Hepatocyte (in vitro differentiated cells): Measurements from ENCODE around the gene TRPM5. TPM values are rescaled to one million over a fixed set of nuclear protein-coding genes. Genes with fewer than 3 reads are reported as not detected.

Source experiments
- DNase-seq: peaks from one replicate; pipeline ENCODE4 v3.0.0-alpha.2; 2016; ENCODE audit warnings: low spot score
- H2AFZ ChIP-seq: fragments of 200-600 bp; sonication (generic); 2 replicates; pipeline ENCODE4 v1.6.0; 2016; ENCODE audit warnings: antibody characterized with exemption, mild to moderate bottlenecking
- H3K27ac ChIP-seq: fragments of 200-600 bp; sonication (generic); 2 replicates; pipeline ENCODE4 v1.5.1; 2016; ENCODE audit warnings: mild to moderate bottlenecking
- H3K27me3 ChIP-seq: fragments of 200-600 bp; sonication (generic); 2 replicates; pipeline ENCODE4 v1.6.1; 2016
- H3K36me3 ChIP-seq: fragments of 200-600 bp; sonication (generic); replicated peaks from 2 replicates; pipeline ENCODE4 v1.5.1; 2016; ENCODE audit warnings: low read depth; ENCODE audit not compliant: insufficient read depth
- H3K4me1 ChIP-seq: fragments of 200-600 bp; sonication (generic); 2 replicates; pipeline ENCODE4 v1.5.1; 2016; ENCODE audit warnings: mild to moderate bottlenecking, moderate library complexity; ENCODE audit not compliant: insufficient read depth
- H3K4me2 ChIP-seq: fragments of 200-600 bp; sonication (generic); 2 replicates; pipeline ENCODE4 v1.6.0; 2016
- H3K4me3 ChIP-seq: fragments of 200-600 bp; sonication (generic); 2 replicates; pipeline ENCODE4 v1.5.1; 2016; ENCODE audit warnings: mild to moderate bottlenecking
- H3K79me2 ChIP-seq: fragments of 200-600 bp; sonication (generic); 2 replicates; pipeline ENCODE4 v1.6.0; 2017; ENCODE audit warnings: mild to moderate bottlenecking
- H3K9me2 ChIP-seq: fragments of 200-600 bp; sonication (generic); replicated peaks from 2 replicates; pipeline ENCODE4 v1.6.0; 2017; ENCODE audit warnings: mild to moderate bottlenecking; ENCODE audit not compliant: insufficient read depth
- H3K9me3 ChIP-seq: fragments of 200-600 bp; sonication (generic); 2 replicates; pipeline ENCODE4 v1.5.1; 2016; ENCODE audit warnings: low read depth, mild to moderate bottlenecking
- H4K20me1 ChIP-seq: fragments of 200-600 bp; sonication (generic); 2 replicates; pipeline ENCODE4 v1.6.0; 2016; ENCODE audit warnings: mild to moderate bottlenecking; ENCODE audit not compliant: insufficient read depth, poor library complexity, severe bottlenecking
- CTCF ChIP-seq: fragments of 200-600 bp; sonication (generic); IDR thresholded peaks from 2 replicates; pipeline ENCODE4 v1.5.1; 2016; ENCODE audit warnings: antibody characterized with exemption, mild to moderate bottlenecking; ENCODE audit not compliant: poor library complexity
- EZH2 ChIP-seq: fragments of 200-600 bp; sonication (generic); IDR thresholded peaks from 2 replicates; pipeline ENCODE4 v1.6.1; 2016; ENCODE audit warnings: antibody characterized with exemption, mild to moderate bottlenecking, borderline replicate concordance
- EZH2phosphoT487 ChIP-seq: fragments of 200-600 bp; sonication (generic); IDR thresholded peaks from one replicate; pipeline ENCODE4 v1.6.1; 2018; ENCODE audit warnings: antibody characterized with exemption, mild to moderate bottlenecking, low read depth, moderate library complexity; ENCODE audit not compliant: unreplicated experiment, severe bottlenecking
- WGBS: methylation state at CpG from one replicate; pipeline ENCODE4 v1.1.6; 2016; ENCODE audit warnings: low lambda C conversion rate; ENCODE audit errors: missing lambda C conversion rate; 5-methylcytosine and 5-hydroxymethylcytosine counted together
- polyA plus RNA-seq: library from polyadenylated mRNA; unstranded; fragments of >200 nt; fragmentation: Nextera tagmentation; extraction: Ambion mirVana; gene quantifications from 2 replicates; pipeline ENCODE4 v1.2.1, GENCODE V29; 2016
- total RNA-seq: library from RNA; depleted of rRNA; stranded (reverse); fragments of >200 nt; gene quantifications from 2 replicates; pipeline ENCODE4 v1.2.3, GENCODE V29; 2014

TRPM5 gene
- total and polyA plus RNA-seq, 2 experiments from 2014 or later, result 0.07 to 0.13 TPM

GRCh38 chr11:2449548-2450320, 5.4 kb upstream of the TRPM5 start:
- Histone ChIP-seq H2AFZ (no peak overlapping the region), H3K27ac (no peak overlapping the region), H3K79me2 (no peaks in the 10 kb centered on the region), H3K9me3 (no peaks in the 10 kb centered on the region), H3K36me3 (no peaks in the 10 kb centered on the region), H3K4me3 (no peak overlapping the region), H3K4me1 (no peaks in the 10 kb centered on the region), H3K9me2 (no peaks in the 10 kb centered on the region), H4K20me1 (no peaks in the 10 kb centered on the region), H3K27me3 (peaks cover 23% of the 10 kb centered on the region), H3K4me2 (no peak overlapping the region)
- DNase-seq, result no peak
- whole genome bisulfite sequencing, result 82% methylated on average over 26 of the region's 26 CpGs
- TF ChIP-seq CTCF, result no peak
- TF ChIP-seq EZH2phosphoT487, result no peak
- TF ChIP-seq EZH2, result no peak

GRCh38 chr11:2448661-2449547, 4.6 kb upstream of the TRPM5 start:
- TF ChIP-seq EZH2 (no peak), CTCF (no peak), EZH2phosphoT487 (no peak)
- Histone ChIP-seq H3K27me3 (peaks cover 27% of the 10 kb centered on the region), H3K4me1 (no peaks in the 10 kb centered on the region), H3K9me3 (no peaks in the 10 kb centered on the region), H3K27ac (no peak overlapping the region), H3K4me2 (no peak overlapping the region), H4K20me1 (no peaks in the 10 kb centered on the region), H3K36me3 (no peaks in the 10 kb centered on the region), H2AFZ (no peak overlapping the region), H3K9me2 (no peaks in the 10 kb centered on the region), H3K79me2 (no peaks in the 10 kb centered on the region), H3K4me3 (no peak overlapping the region)
- no peak for DNase-seq
- 85% methylated on average over 21 of the region's 21 CpGs for WGBS

- no peaks in the 10 kb centered on the region for H3K9me3 ChIP-seq
- TF ChIP-seq EZH2 (no peak), CTCF (no peak), EZH2phosphoT487 (no peak)
- no peak for DNase-seq
- H3K4me2 ChIP-seq, result no peak overlapping the region
- no peaks in the 10 kb centered on the region for H4K20me1 ChIP-seq
- no peak overlapping the region for H2AFZ ChIP-seq
- no peak overlapping the region for H3K4me3 ChIP-seq
- H3K36me3 ChIP-seq, result no peaks in the 10 kb centered on the region
- H3K9me2 ChIP-seq, result no peaks in the 10 kb centered on the region
- no peak overlapping the region for H3K27ac ChIP-seq
- no peaks in the 10 kb centered on the region for H3K4me1 ChIP-seq
- 94% methylated on average over 10 of the region's 10 CpGs for WGBS
- no peaks in the 10 kb centered on the region for H3K79me2 ChIP-seq
- H3K27me3 ChIP-seq, result peaks cover 33% of the 10 kb centered on the region
These were observed 3.8 kb upstream of the TRPM5 start for GRCh38 chr11:2447951-2448650.
